GM23338 (cell line): ENCODE results near the gene FBXW2. TPM values are rescaled to one million over a fixed set of nuclear protein-coding genes. Genes with fewer than 3 reads are reported as not detected.
A peak's percentile ranks its signal among the peaks of the same experiment; 100 is the strongest.

ENCODE experiments used
- ATAC-seq: fragments of 200-7000 bp; cut with Tn5 transposase; 3 replicates; pipeline ENCODE4 v1.9.1; 2020
- DNase-seq: peaks from one replicate; pipeline ENCODE4 v3.0.0-alpha.2; 2015; ENCODE audit warnings: low spot score
- H2AFZ ChIP-seq: fragments of 200-600 bp; sonication (generic); 2 replicates; pipeline ENCODE4 v1.8.0; 2016; ENCODE audit warnings: antibody characterized with exemption, mild to moderate bottlenecking, moderate library complexity
- H3F3A ChIP-seq: fragments of 200-600 bp; sonication (generic); replicated peaks from 2 replicates; pipeline ENCODE4 v1.8.0; 2017; ENCODE audit warnings: antibody characterized with exemption, mixed run types, low read depth
- H3K27ac ChIP-seq: fragments of 200-600 bp; sonication (generic); 2 replicates; pipeline ENCODE4 v1.6.1; 2016; ENCODE audit warnings: low read depth
- H3K27me3 ChIP-seq: fragments of 200-600 bp; sonication (generic); 2 replicates; pipeline ENCODE4 v1.8.0; 2016; ENCODE audit warnings: mild to moderate bottlenecking, mixed run types, moderate library complexity; ENCODE audit not compliant: insufficient read depth
- H3K36me3 ChIP-seq: fragments of 200-600 bp; sonication (generic); 2 replicates; pipeline ENCODE4 v1.8.0; 2016; ENCODE audit warnings: mild to moderate bottlenecking; ENCODE audit not compliant: insufficient read depth
- H3K4me1 ChIP-seq: fragments of 200-600 bp; sonication (generic); 2 replicates; pipeline ENCODE4 v1.8.0; 2016; ENCODE audit warnings: mild to moderate bottlenecking, moderate library complexity; ENCODE audit not compliant: insufficient read depth
- H3K4me2 ChIP-seq: fragments of 200-600 bp; sonication (generic); 2 replicates; pipeline ENCODE4 v1.7.1; 2017; ENCODE audit warnings: mixed run types
- H3K4me3 ChIP-seq: fragments of 200-600 bp; sonication (generic); 2 replicates; pipeline ENCODE4 v1.6.1; 2016; ENCODE audit warnings: mixed run types
- H3K79me2 ChIP-seq: fragments of 200-600 bp; sonication (generic); replicated peaks from 2 replicates; pipeline ENCODE4 v1.8.0; 2017; ENCODE audit warnings: mild to moderate bottlenecking; ENCODE audit not compliant: insufficient read depth
- H3K9me2 ChIP-seq: fragments of 200-600 bp; sonication (generic); 2 replicates; pipeline ENCODE4 v1.8.0; 2017; ENCODE audit not compliant: insufficient read depth
- H4K20me1 ChIP-seq: fragments of 200-600 bp; sonication (generic); replicated peaks from 2 replicates; pipeline ENCODE4 v1.8.0; 2017; ENCODE audit warnings: mild to moderate bottlenecking; ENCODE audit not compliant: insufficient read depth
- H3K27ac Mint-ChIP-seq: 2 replicates; pipeline ENCODE4 v1.8.0; 2020; ENCODE audit warnings: inconsistent platforms, mild to moderate bottlenecking, moderate library complexity, mixed read lengths
- H3K27me3 Mint-ChIP-seq: 3 replicates; pipeline ENCODE4 v1.8.0; 2022; ENCODE audit warnings: low read depth, mild to moderate bottlenecking, moderate library complexity, mixed read lengths, inconsistent platforms; ENCODE audit not compliant: insufficient read depth, poor library complexity
- H3K36me3 Mint-ChIP-seq: 3 replicates; pipeline ENCODE4 v1.8.0; 2021; ENCODE audit warnings: low read depth, mild to moderate bottlenecking, inconsistent platforms, moderate library complexity, mixed read lengths
- H3K4me1 Mint-ChIP-seq: 3 replicates; pipeline ENCODE4 v1.8.0; 2020; ENCODE audit warnings: mild to moderate bottlenecking, inconsistent platforms, mixed read lengths
- H3K4me3 Mint-ChIP-seq: 3 replicates; pipeline ENCODE4 v1.8.0; 2021; ENCODE audit warnings: moderate library complexity, mild to moderate bottlenecking, inconsistent platforms, mixed read lengths
- H3K9me3 Mint-ChIP-seq: 3 replicates; pipeline ENCODE4 v1.8.0; 2020; ENCODE audit warnings: moderate library complexity, mild to moderate bottlenecking, inconsistent platforms, mixed read lengths
- EZH2phosphoT487 ChIP-seq: fragments of 200-600 bp; sonication (generic); IDR thresholded peaks from one replicate; pipeline ENCODE4 v1.8.1; 2018; ENCODE audit warnings: antibody characterized with exemption; ENCODE audit not compliant: unreplicated experiment
- JUNB ChIP-seq: IDR thresholded peaks from one replicate; pipeline ENCODE4 v1.6.1; 2016; ENCODE audit warnings: antibody characterized with exemption; ENCODE audit not compliant: unreplicated experiment
- polyA plus RNA-seq: library from polyadenylated mRNA; unstranded; fragments of >200 nt; fragmentation: Nextera tagmentation; extraction: Ambion mirVana; gene quantifications from 2 replicates; pipeline ENCODE4 v1.2.1, GENCODE V29; 2016
- total RNA-seq: library from RNA; depleted of rRNA; stranded (reverse); fragments of >200 nt; shearing (Covaris generic); gene quantifications from 2 replicates; pipeline ENCODE4 v1.2.3, GENCODE V29; 2014
- TF ChIP-seq, protein P1 (sequence below): fragments of 250-450 bp; sonication (Bioruptor Pico); IDR thresholded peaks from 2 replicates; pipeline ENCODE4 v1.5.0; 2020; ENCODE audit warnings: mild to moderate bottlenecking, moderate library complexity
- TF ChIP-seq, protein P2 (sequence below): IDR thresholded peaks from one replicate; pipeline ENCODE4 v1.6.1; 2018; ENCODE audit warnings: antibody characterized with exemption; ENCODE audit not compliant: unreplicated experiment

Gene FBXW2
- total and polyA plus RNA-seq, 2 experiments from 2014 or later, result 10.0 to 55.2 TPM

DNA sequence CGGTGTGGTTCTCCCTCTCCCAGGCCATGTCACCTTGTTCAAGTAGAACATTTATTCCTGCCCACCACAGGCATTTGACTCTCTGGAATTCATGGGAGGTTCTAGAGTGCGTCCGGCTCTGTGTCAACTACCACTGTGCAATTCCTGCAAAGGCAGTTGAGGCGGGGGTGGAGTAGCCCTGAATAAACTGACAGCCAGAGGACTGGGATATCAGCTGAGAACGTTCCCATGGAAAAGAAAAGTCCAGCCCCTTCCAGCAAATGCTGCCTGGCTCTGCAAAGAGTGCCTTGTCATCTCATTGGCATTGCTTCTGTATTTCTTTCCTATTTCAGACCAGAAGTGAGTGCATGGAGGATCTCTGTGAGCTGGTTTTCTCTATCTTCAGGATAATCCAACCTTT lies 60.0 kb downstream of the FBXW2 start (continued):
- TF ChIP-seq JUNB, result no peak
- TF ChIP-seq, protein P1, sequence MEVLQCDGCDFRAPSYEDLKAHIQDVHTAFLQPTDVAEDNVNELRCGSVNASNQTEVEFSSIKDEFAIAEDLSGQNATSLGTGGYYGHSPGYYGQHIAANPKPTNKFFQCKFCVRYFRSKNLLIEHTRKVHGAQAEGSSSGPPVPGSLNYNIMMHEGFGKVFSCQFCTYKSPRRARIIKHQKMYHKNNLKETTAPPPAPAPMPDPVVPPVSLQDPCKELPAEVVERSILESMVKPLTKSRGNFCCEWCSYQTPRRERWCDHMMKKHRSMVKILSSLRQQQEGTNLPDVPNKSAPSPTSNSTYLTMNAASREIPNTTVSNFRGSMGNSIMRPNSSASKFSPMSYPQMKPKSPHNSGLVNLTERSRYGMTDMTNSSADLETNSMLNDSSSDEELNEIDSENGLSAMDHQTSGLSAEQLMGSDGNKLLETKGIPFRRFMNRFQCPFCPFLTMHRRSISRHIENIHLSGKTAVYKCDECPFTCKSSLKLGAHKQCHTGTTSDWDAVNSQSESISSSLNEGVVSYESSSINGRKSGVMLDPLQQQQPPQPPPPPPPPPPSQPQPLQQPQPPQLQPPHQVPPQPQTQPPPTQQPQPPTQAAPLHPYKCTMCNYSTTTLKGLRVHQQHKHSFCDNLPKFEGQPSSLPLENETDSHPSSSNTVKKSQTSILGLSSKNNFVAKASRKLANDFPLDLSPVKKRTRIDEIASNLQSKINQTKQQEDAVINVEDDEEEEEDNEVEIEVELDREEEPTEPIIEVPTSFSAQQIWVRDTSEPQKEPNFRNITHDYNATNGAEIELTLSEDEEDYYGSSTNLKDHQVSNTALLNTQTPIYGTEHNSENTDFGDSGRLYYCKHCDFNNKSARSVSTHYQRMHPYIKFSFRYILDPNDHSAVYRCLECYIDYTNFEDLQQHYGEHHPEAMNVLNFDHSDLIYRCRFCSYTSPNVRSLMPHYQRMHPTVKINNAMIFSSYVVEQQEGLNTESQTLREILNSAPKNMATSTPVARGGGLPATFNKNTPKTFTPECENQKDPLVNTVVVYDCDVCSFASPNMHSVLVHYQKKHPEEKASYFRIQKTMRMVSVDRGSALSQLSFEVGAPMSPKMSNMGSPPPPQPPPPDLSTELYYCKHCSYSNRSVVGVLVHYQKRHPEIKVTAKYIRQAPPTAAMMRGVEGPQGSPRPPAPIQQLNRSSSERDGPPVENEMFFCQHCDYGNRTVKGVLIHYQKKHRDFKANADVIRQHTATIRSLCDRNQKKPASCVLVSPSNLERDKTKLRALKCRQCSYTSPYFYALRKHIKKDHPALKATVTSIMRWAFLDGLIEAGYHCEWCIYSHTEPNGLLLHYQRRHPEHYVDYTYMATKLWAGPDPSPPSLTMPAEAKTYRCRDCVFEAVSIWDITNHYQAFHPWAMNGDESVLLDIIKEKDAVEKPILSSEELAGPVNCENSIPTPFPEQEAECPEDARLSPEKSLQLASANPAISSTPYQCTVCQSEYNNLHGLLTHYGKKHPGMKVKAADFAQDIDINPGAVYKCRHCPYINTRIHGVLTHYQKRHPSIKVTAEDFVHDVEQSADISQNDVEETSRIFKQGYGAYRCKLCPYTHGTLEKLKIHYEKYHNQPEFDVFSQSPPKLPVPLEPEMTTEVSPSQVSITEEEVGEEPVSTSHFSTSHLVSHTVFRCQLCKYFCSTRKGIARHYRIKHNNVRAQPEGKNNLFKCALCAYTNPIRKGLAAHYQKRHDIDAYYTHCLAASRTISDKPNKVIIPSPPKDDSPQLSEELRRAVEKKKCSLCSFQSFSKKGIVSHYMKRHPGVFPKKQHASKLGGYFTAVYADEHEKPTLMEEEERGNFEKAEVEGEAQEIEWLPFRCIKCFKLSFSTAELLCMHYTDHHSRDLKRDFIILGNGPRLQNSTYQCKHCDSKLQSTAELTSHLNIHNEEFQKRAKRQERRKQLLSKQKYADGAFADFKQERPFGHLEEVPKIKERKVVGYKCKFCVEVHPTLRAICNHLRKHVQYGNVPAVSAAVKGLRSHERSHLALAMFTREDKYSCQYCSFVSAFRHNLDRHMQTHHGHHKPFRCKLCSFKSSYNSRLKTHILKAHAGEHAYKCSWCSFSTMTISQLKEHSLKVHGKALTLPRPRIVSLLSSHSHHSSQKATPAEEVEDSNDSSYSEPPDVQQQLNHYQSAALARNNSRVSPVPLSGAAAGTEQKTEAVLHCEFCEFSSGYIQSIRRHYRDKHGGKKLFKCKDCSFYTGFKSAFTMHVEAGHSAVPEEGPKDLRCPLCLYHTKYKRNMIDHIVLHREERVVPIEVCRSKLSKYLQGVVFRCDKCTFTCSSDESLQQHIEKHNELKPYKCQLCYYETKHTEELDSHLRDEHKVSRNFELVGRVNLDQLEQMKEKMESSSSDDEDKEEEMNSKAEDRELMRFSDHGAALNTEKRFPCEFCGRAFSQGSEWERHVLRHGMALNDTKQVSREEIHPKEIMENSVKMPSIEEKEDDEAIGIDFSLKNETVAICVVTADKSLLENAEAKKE (CRISPR knock-in tag), result no peak

DNA sequence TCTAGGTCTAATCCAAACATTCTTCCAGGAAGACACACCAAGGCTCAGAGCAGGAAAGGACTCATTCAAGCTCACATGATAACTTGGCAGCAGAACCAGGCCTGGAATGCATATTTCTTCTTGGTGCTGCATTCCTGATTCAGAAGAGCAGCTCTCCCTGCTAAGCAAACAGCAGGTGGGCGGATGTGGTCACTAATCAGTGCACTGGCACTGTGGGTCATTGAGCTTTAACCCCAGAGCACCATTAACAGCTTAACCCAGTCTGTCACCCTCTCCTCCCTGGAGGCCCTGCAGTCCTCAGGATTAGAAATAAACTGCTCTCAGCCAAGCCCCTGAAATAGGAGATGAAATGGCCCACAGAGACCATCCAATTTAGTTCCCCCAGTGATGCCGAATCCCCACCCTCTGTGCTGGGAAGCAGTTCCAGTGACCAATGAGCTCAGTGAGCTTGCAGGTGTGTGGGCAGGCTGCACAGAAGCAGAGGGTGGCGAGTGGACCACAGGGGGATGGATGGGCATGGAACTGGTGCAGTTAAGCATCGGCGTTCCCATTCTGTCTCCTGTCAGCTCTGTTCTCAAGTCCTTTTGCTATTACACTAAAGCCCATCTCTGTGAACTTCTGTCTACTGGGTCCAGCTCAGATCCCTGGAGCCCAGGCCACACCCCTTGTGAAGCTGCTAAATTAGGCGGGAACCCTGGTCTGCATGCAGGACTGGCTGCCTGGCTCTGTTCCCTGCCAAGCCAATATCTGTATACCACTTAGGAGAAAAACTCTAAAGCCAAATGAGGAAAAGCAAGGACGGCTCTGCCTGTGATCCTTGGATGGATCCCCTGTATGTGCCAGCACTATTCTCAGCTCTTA lies 62.3 kb downstream of the FBXW2 start:
- H3K79me2 ChIP-seq, result no peaks in the 10 kb centered on the region
- Mint-ChIP-seq H3K4me1 (peaks cover 13% of the 10 kb centered on the region), H3K27ac (no peak overlapping the region), H3K4me3 (no peak overlapping the region), H3K9me3 (no peaks in the 10 kb centered on the region), H3K36me3 (no peaks in the 10 kb centered on the region), H3K27me3 (peaks cover 8% of the 10 kb centered on the region)
- no peak overlapping the region for H3K27ac ChIP-seq
- H3K36me3 ChIP-seq, result no peaks in the 10 kb centered on the region
- no peaks in the 10 kb centered on the region for H3K4me1 ChIP-seq
- H3K9me2 ChIP-seq, result 0 out of 2 replicates have a peak, but pooled peaks cover 4% of the 10 kb centered on the region
- no peaks in the 10 kb centered on the region for H4K20me1 ChIP-seq
- no peak overlapping the region for H3K4me3 ChIP-seq
- peak; percentile 44 for DNase-seq
- H3K27me3 ChIP-seq, result no peaks in the 10 kb centered on the region
- H2AFZ ChIP-seq, result no peak overlapping the region
- no peaks in the 10 kb centered on the region for H3F3A ChIP-seq
- no peak overlapping the region for H3K4me2 ChIP-seq
- ATAC-seq, result peak; percentile 63
- TF ChIP-seq, protein P2, sequence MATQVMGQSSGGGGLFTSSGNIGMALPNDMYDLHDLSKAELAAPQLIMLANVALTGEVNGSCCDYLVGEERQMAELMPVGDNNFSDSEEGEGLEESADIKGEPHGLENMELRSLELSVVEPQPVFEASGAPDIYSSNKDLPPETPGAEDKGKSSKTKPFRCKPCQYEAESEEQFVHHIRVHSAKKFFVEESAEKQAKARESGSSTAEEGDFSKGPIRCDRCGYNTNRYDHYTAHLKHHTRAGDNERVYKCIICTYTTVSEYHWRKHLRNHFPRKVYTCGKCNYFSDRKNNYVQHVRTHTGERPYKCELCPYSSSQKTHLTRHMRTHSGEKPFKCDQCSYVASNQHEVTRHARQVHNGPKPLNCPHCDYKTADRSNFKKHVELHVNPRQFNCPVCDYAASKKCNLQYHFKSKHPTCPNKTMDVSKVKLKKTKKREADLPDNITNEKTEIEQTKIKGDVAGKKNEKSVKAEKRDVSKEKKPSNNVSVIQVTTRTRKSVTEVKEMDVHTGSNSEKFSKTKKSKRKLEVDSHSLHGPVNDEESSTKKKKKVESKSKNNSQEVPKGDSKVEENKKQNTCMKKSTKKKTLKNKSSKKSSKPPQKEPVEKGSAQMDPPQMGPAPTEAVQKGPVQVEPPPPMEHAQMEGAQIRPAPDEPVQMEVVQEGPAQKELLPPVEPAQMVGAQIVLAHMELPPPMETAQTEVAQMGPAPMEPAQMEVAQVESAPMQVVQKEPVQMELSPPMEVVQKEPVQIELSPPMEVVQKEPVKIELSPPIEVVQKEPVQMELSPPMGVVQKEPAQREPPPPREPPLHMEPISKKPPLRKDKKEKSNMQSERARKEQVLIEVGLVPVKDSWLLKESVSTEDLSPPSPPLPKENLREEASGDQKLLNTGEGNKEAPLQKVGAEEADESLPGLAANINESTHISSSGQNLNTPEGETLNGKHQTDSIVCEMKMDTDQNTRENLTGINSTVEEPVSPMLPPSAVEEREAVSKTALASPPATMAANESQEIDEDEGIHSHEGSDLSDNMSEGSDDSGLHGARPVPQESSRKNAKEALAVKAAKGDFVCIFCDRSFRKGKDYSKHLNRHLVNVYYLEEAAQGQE, result no peak
- TF ChIP-seq JUNB (no peak), EZH2phosphoT487 (no peak)
